ENCODE results near the gene FIG4.
"Not testable (repeated sequence)": the region's sequence is repeated elsewhere in the genome, so short reads cannot be mapped to it uniquely, and the experiment has no call there.

The FIG4 gene

GRCh38 chr6:109770779-109771178 is 79.7 kb downstream of the FIG4 start:
- Histone ChIP-seq H2BK120ac (ENCODE audit: low read depth, low read length) (no peak overlapping the region), H2AK5ac (ENCODE audit: low read depth, low read length) (no peak overlapping the region), H3K23ac (ENCODE audit: low read depth, low read length, poor library complexity) (no peak overlapping the region), H3K9ac (ENCODE audit: low read depth, low read length, poor library complexity) (no peak overlapping the region), H3K4ac (ENCODE audit: low read length) (no peak overlapping the region), H3K4me2 (ENCODE audit: insufficient read depth, low read length, poor library complexity, severe bottlenecking) (no peak overlapping the region), H3K9me3 (replicated peaks in 1 of 2; ENCODE audit: control insufficient read depth in 2 of 2, insufficient read depth in 1 of 2, low read depth in 1 of 2, low read length in 2 of 2) (no peaks in the 10 kb centered on the region), H2BK12ac (ENCODE audit: low read length) (no peak overlapping the region), H3K14ac (ENCODE audit: low read length) (no peak overlapping the region), H2AFZ (ENCODE audit: low read length) (no peak overlapping the region), H3K4me3 (ENCODE audit: low read length in 2 of 2) (no peak overlapping the region), H4K8ac (ENCODE audit: low read depth, low read length) (no peak overlapping the region), H3K4me1 (ENCODE audit: control insufficient read depth in 2 of 2, insufficient read depth in 1 of 2, low read depth in 1 of 2, low read length in 2 of 2) (no peaks in the 10 kb centered on the region), H2BK15ac (ENCODE audit: low read length) (no peak overlapping the region), H3K27ac (replicated peaks; ENCODE audit: low read length) (no peak overlapping the region), H4K91ac (ENCODE audit: low read depth, low read length, poor library complexity) (no peak overlapping the region), H3K79me1 (ENCODE audit: low read depth, low read length) (no peaks in the 10 kb centered on the region), H3K36me3 (replicated peaks in 1 of 2; ENCODE audit: control insufficient read depth in 2 of 2, insufficient read depth in 2 of 2, low read length in 2 of 2) (no peaks in the 10 kb centered on the region), H3K18ac (ENCODE audit: low read length) (no peak overlapping the region), H3K27me3 (ENCODE audit: control insufficient read depth in 3 of 3, insufficient read depth in 3 of 3, low read depth in 1 of 3, low read length in 3 of 3) (no peaks in the 10 kb centered on the region), H2BK5ac (ENCODE audit: low read length) (no peak overlapping the region)
- DNase-seq (ENCODE audit: low spot score) = no peak
- no CpG with 5 or more reads among the region's 5 CpGs for WGBS, 2 donors (ENCODE audit: extremely low coverage in 2 of 2, insufficient read length in 2 of 2, insufficient replicate concordance in 1 of 2)

- not testable (repeated sequence) for H3K23ac ChIP-seq (ENCODE audit: low read depth, low read length, poor library complexity); H3K14ac ChIP-seq (ENCODE audit: low read length); H3K4me3 ChIP-seq (ENCODE audit: low read length in 2 of 2); H4K91ac ChIP-seq (ENCODE audit: low read depth, low read length, poor library complexity); DNase-seq (ENCODE audit: low spot score); H2AFZ ChIP-seq (ENCODE audit: low read length); H3K4me1 ChIP-seq (ENCODE audit: control insufficient read depth in 2 of 2, insufficient read depth in 1 of 2, low read depth in 1 of 2, low read length in 2 of 2); H3K36me3 ChIP-seq (replicated peaks in 1 of 2; ENCODE audit: control insufficient read depth in 2 of 2, insufficient read depth in 2 of 2, low read length in 2 of 2); H3K27ac ChIP-seq (replicated peaks; ENCODE audit: low read length); H4K8ac ChIP-seq (ENCODE audit: low read depth, low read length); H3K79me1 ChIP-seq (ENCODE audit: low read depth, low read length); H3K9me3 ChIP-seq (replicated peaks in 1 of 2; ENCODE audit: control insufficient read depth in 2 of 2, insufficient read depth in 1 of 2, low read depth in 1 of 2, low read length in 2 of 2); H3K9ac ChIP-seq (ENCODE audit: low read depth, low read length, poor library complexity); H2BK120ac ChIP-seq (ENCODE audit: low read depth, low read length); H3K4ac ChIP-seq (ENCODE audit: low read length); H2BK5ac ChIP-seq (ENCODE audit: low read length); H3K4me2 ChIP-seq (ENCODE audit: insufficient read depth, low read length, poor library complexity, severe bottlenecking); H3K27me3 ChIP-seq (ENCODE audit: control insufficient read depth in 3 of 3, insufficient read depth in 3 of 3, low read depth in 1 of 3, low read length in 3 of 3); H3K18ac ChIP-seq (ENCODE audit: low read length); H2AK5ac ChIP-seq (ENCODE audit: low read depth, low read length); H2BK15ac ChIP-seq (ENCODE audit: low read length); H2BK12ac ChIP-seq (ENCODE audit: low read length)
- WGBS, 2 donors (ENCODE audit: extremely low coverage in 2 of 2, insufficient read length in 2 of 2, insufficient replicate concordance in 1 of 2) = no CpG with 5 or more reads among the region's 7 CpGs
These were observed 81.1 kb downstream of the FIG4 start for GRCh38 chr6:109771939-109772755.

GRCh38 chr6:109772883-109773431 is 81.9 kb downstream of the FIG4 start:
- no peak overlapping the region for H4K91ac ChIP-seq (ENCODE audit: low read depth, low read length, poor library complexity)
- no peak overlapping the region for H3K9ac ChIP-seq (ENCODE audit: low read depth, low read length, poor library complexity)
- no peaks in the 10 kb centered on the region for H3K36me3 ChIP-seq (replicated peaks in 1 of 2; ENCODE audit: control insufficient read depth in 2 of 2, insufficient read depth in 2 of 2, low read length in 2 of 2)
- H2BK5ac ChIP-seq (ENCODE audit: low read length) = no peak overlapping the region
- peaks cover 0 to 2% of the 10 kb centered on the region in 2 donors for H3K4me1 ChIP-seq (ENCODE audit: control insufficient read depth in 2 of 2, insufficient read depth in 1 of 2, low read depth in 1 of 2, low read length in 2 of 2)
- DNase-seq (ENCODE audit: low spot score) = no peak
- no peak overlapping the region for H3K18ac ChIP-seq (ENCODE audit: low read length)
- H3K79me1 ChIP-seq (ENCODE audit: low read depth, low read length) = no peaks in the 10 kb centered on the region
- H2AK5ac ChIP-seq (ENCODE audit: low read depth, low read length) = no peak overlapping the region
- H3K27ac ChIP-seq (replicated peaks; ENCODE audit: low read length) = no peak overlapping the region
- H2AFZ ChIP-seq (ENCODE audit: low read length) = no peak overlapping the region
- H3K9me3 ChIP-seq (replicated peaks in 1 of 2; ENCODE audit: control insufficient read depth in 2 of 2, insufficient read depth in 1 of 2, low read depth in 1 of 2, low read length in 2 of 2) = no peaks in the 10 kb centered on the region
- H2BK12ac ChIP-seq (ENCODE audit: low read length) = no peak overlapping the region
- no peaks in the 10 kb centered on the region for H3K27me3 ChIP-seq (ENCODE audit: control insufficient read depth in 3 of 3, insufficient read depth in 3 of 3, low read depth in 1 of 3, low read length in 3 of 3)
- no peak overlapping the region for H3K4ac ChIP-seq (ENCODE audit: low read length)
- H4K8ac ChIP-seq (ENCODE audit: low read depth, low read length) = no peak overlapping the region
- no peak overlapping the region for H3K4me2 ChIP-seq (ENCODE audit: insufficient read depth, low read length, poor library complexity, severe bottlenecking)
- no peak overlapping the region for H3K4me3 ChIP-seq (ENCODE audit: low read length in 2 of 2)
- no CpG with 5 or more reads among the region's 1 CpG for WGBS, 2 donors (ENCODE audit: extremely low coverage in 2 of 2, insufficient read length in 2 of 2, insufficient replicate concordance in 1 of 2)
- H2BK120ac ChIP-seq (ENCODE audit: low read depth, low read length) = no peak overlapping the region
- H3K23ac ChIP-seq (ENCODE audit: low read depth, low read length, poor library complexity) = no peak overlapping the region
- no peak overlapping the region for H3K14ac ChIP-seq (ENCODE audit: low read length)
- no peak overlapping the region for H2BK15ac ChIP-seq (ENCODE audit: low read length)

- Histone ChIP-seq H2BK5ac (ENCODE audit: low read length) (no peak overlapping the region), H3K27me3 (ENCODE audit: control insufficient read depth in 3 of 3, insufficient read depth in 3 of 3, low read depth in 1 of 3, low read length in 3 of 3) (no peaks in the 10 kb centered on the region), H3K4ac (ENCODE audit: low read length) (no peak overlapping the region), H2BK12ac (ENCODE audit: low read length) (no peak overlapping the region), H3K23ac (ENCODE audit: low read depth, low read length, poor library complexity) (no peak overlapping the region), H3K18ac (ENCODE audit: low read length) (no peak overlapping the region), H2AFZ (ENCODE audit: low read length) (no peak overlapping the region), H2BK120ac (ENCODE audit: low read depth, low read length) (no peak overlapping the region), H3K9me3 (replicated peaks in 1 of 2; ENCODE audit: control insufficient read depth in 2 of 2, insufficient read depth in 1 of 2, low read depth in 1 of 2, low read length in 2 of 2) (no peaks in the 10 kb centered on the region), H3K9ac (ENCODE audit: low read depth, low read length, poor library complexity) (no peak overlapping the region), H4K8ac (ENCODE audit: low read depth, low read length) (no peak overlapping the region), H3K4me1 (ENCODE audit: control insufficient read depth in 2 of 2, insufficient read depth in 1 of 2, low read depth in 1 of 2, low read length in 2 of 2) (peaks cover 0 to 2% of the 10 kb centered on the region in 2 donors), H3K79me1 (ENCODE audit: low read depth, low read length) (no peaks in the 10 kb centered on the region), H4K91ac (ENCODE audit: low read depth, low read length, poor library complexity) (no peak overlapping the region), H3K36me3 (replicated peaks in 1 of 2; ENCODE audit: control insufficient read depth in 2 of 2, insufficient read depth in 2 of 2, low read length in 2 of 2) (no peaks in the 10 kb centered on the region), H3K4me3 (ENCODE audit: low read length in 2 of 2) (no peak overlapping the region), H2AK5ac (ENCODE audit: low read depth, low read length) (no peak overlapping the region), H3K4me2 (ENCODE audit: insufficient read depth, low read length, poor library complexity, severe bottlenecking) (no peak overlapping the region), H2BK15ac (ENCODE audit: low read length) (no peak overlapping the region), H3K27ac (replicated peaks; ENCODE audit: low read length) (no peak overlapping the region), H3K14ac (ENCODE audit: low read length) (no peak overlapping the region)
- no CpG with 5 or more reads among the region's 1 CpG for WGBS, 2 donors (ENCODE audit: extremely low coverage in 2 of 2, insufficient read length in 2 of 2, insufficient replicate concordance in 1 of 2)
- no peak for DNase-seq (ENCODE audit: low spot score)
These were observed 89.9 kb downstream of the FIG4 start for GRCh38 chr6:109781001-109781400.
